ENCODE data around the gene CDH23. TPM values are rescaled to one million over a fixed set of nuclear protein-coding genes. Genes with fewer than 3 reads are reported as not detected.

Gene CDH23
- total RNA-seq, 4 donors from 2014 or later = 0.72 to 4.1 (median 2.2) TPM

DNA sequence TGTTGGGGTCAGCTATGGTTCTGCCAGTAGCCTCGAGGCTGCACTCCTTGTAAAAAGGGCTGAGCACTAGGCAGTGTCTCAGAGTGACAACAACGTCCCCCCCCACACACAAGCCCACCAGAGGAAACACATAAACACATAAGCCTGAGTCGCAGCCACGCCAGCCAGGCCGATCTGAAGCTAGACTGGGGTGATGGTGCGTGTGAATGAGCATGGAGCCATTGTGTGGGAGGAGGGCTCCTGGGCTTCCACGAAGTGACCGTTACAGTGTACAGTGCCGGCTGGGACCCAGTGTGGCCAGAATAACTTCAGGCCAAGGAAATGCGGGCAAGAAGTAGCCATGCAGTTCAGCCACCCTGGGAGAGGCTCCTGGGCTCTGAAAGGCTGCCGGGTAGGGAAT is 326.6 kb downstream of the CDH23 start:
- peaks cover 41% of the 10 kb centered on the region for H3K4me1 ChIP-seq
- no peak for DNase-seq (ENCODE audit: low spot score in 2 of 2)
- no peak overlapping the region for H3K4me3 ChIP-seq
- no peaks in the 10 kb centered on the region for H3K36me3 ChIP-seq
- H3K27ac ChIP-seq = no peak overlapping the region
- WGBS = 92% methylated on average over 4 of the region's 11 CpGs
- TF ChIP-seq CTCF (IDR thresholded peaks at IDR 0.05) = no peak
- H3K9me3 ChIP-seq = no peaks in the 10 kb centered on the region
- H3K27me3 ChIP-seq = no peaks in the 10 kb centered on the region

GRCh38 chr10:71724539-71724938 is 327.8 kb downstream of the CDH23 start:
- Histone ChIP-seq H3K4me1 (peaks cover 41% of the 10 kb centered on the region), H3K4me3 (no peak overlapping the region), H3K27ac (no peak overlapping the region), H3K36me3 (no peaks in the 10 kb centered on the region), H3K27me3 (no peaks in the 10 kb centered on the region), H3K9me3 (no peaks in the 10 kb centered on the region)
- 100% methylated on average over 1 of the region's 6 CpGs for WGBS
- no peak for DNase-seq (ENCODE audit: low spot score in 2 of 2)
- no peak for TF ChIP-seq POLR2A (IDR thresholded peaks at IDR 0.05)
- no peak for TF ChIP-seq POLR2AphosphoS5 (IDR thresholded peaks at IDR 0.05)
- TF ChIP-seq CTCF (IDR thresholded peaks at IDR 0.05) = no peak
- TF ChIP-seq EP300 (IDR thresholded peaks at IDR 0.05) = no peak

- Histone ChIP-seq H3K27ac (no peak overlapping the region), H3K9me3 (no peaks in the 10 kb centered on the region), H3K4me1 (peaks cover 46% of the 10 kb centered on the region), H3K4me3 (no peak overlapping the region), H3K27me3 (no peaks in the 10 kb centered on the region), H3K36me3 (no peaks in the 10 kb centered on the region)
- TF ChIP-seq POLR2AphosphoS5 (IDR thresholded peaks at IDR 0.05) = no peak
- no peak for TF ChIP-seq POLR2A (IDR thresholded peaks at IDR 0.05)
- TF ChIP-seq CTCF (IDR thresholded peaks at IDR 0.05) = no peak
- no peak for TF ChIP-seq EP300 (IDR thresholded peaks at IDR 0.05)
- WGBS = 98% methylated on average over 7 of the region's 14 CpGs
- no peak for DNase-seq (ENCODE audit: low spot score in 2 of 2)
Observed at GRCh38 chr10:71725249-71725648, 328.5 kb downstream of the CDH23 start.

- no peaks in the 10 kb centered on the region for H3K9me3 ChIP-seq
- no peaks in the 10 kb centered on the region for H3K36me3 ChIP-seq
- TF ChIP-seq POLR2A (IDR thresholded peaks at IDR 0.05) (no peak), EP300 (IDR thresholded peaks at IDR 0.05) (no peak), POLR2AphosphoS5 (IDR thresholded peaks at IDR 0.05) (no peak), CTCF (IDR thresholded peaks at IDR 0.05) (no peak)
- WGBS = 76% methylated on average over 7 of the region's 9 CpGs
- peaks cover 51% of the 10 kb centered on the region for H3K4me1 ChIP-seq
- no peak overlapping the region for H3K4me3 ChIP-seq
- no peak overlapping the region for H3K27ac ChIP-seq
- no peak for DNase-seq (ENCODE audit: low spot score in 2 of 2)
- no peaks in the 10 kb centered on the region for H3K27me3 ChIP-seq
Observed at GRCh38 chr10:71725998-71726579, 329.4 kb downstream of the CDH23 start.

GRCh38 chr10:71726580-71727104 is 329.9 kb downstream of the CDH23 start:
- 82% methylated on average over 9 of the region's 11 CpGs for WGBS
- Histone ChIP-seq H3K4me3 (no peak overlapping the region), H3K9me3 (no peaks in the 10 kb centered on the region), H3K27ac (no peak overlapping the region), H3K27me3 (no peaks in the 10 kb centered on the region), H3K36me3 (no peaks in the 10 kb centered on the region), H3K4me1 (peaks cover 51% of the 10 kb centered on the region)
- TF ChIP-seq CTCF (IDR thresholded peaks at IDR 0.05) (no peak), EP300 (IDR thresholded peaks at IDR 0.05) (no peak), POLR2A (IDR thresholded peaks at IDR 0.05) (no peak), POLR2AphosphoS5 (IDR thresholded peaks at IDR 0.05) (no peak)
- no peak for DNase-seq (ENCODE audit: low spot score in 2 of 2)

Measured in suprapubic skin (tissue), 4 donors.